GM08714 (cell line): ENCODE results near the gene GNA12.
"Not testable (repeated sequence)": the region's sequence is repeated elsewhere in the genome, so short reads cannot be mapped to it uniquely, and the experiment has no call there.

Experiments
- H3K4me3 ChIP-seq: fragments of 200-500 bp; sonication (Bioruptor generic); 2 replicates; pipeline ENCODE4 v1.5.1; 2014; ENCODE audit warnings: mild to moderate bottlenecking, low read length, inconsistent platforms
- ZNF274 ChIP-seq: IDR thresholded peaks from 2 replicates; pipeline ENCODE4 v1.6.1; 2012; ENCODE audit warnings: mild to moderate bottlenecking, low read depth, low read length

GNA12 gene

GRCh38 chr7:2680256-2680655 is 163.9 kb downstream of the GNA12 start:
- no peak overlapping the region for H3K4me3 ChIP-seq
- no peak for TF ChIP-seq ZNF274

- not testable (repeated sequence) for H3K4me3 ChIP-seq
Measured at GRCh38 chr7:2679135-2680127, 164.7 kb downstream of the GNA12 start.

- not testable (repeated sequence) for H3K4me3 ChIP-seq
Measured at GRCh38 chr7:2678454-2678853, 165.7 kb downstream of the GNA12 start.
